Fibroblast of upper back skin (primary cell): ENCODE data around the gene DCAF16.
"Not testable (repeated sequence)": the region's sequence is repeated elsewhere in the genome, so short reads cannot be mapped to it uniquely, and the experiment has no call there.

ENCODE experiments used
- DNase-seq: peaks from one replicate; pipeline ENCODE4 v3.0.0-alpha.2; 2013

Gene DCAF16

DNA sequence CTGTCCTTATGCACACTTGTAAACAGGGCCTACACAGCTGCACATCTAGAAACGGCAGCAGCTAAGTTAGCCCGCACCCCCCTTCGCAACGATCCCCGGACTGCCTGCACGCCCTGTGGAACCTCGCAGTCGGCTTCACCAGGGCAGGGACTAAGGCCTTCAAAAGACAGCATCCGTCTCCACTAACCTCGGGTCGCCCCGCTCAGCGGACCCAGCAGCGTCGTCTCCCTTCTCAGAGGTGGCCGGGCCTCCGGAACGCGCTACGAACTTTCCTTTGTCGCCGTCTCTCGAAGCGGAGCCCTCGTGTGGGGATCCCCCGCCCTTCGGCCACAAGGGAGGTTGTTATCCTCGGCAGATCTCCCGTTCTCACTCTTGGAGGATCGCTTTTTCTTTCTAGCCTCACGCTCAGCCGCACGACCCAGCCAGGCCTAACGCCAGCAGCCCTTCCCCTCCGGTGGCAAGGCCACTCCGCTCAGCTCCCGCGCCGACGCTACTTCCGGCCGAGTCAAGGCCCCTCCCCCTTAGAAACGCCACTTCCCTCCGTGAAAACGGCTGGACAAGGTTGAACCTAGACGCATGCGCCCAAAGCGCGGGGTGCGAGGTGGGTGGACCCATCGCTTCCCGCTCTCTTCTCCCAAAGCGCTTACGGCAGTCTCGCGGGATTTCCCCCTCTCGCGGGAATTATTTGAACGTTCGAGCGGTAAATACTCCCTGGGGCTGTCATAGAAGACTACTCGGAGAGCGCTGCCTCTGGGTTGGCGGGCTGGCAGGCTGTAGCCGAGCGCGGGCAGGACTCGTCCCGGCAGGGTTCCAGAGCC lies at the start of gene DCAF16, which contains the start of gene NCAPG:
Gene DCAF16 (minus strand): TSS at position 498 of the 818 bp plus-strand sequence. CDS start 6,616 bp downstream, outside the sequence.
Gene NCAPG (plus strand): TSS at position 720 of the 818 bp plus-strand sequence. CDS start 99 bp downstream, outside the sequence.
- DNase-seq = peak; percentile 99

DNA sequence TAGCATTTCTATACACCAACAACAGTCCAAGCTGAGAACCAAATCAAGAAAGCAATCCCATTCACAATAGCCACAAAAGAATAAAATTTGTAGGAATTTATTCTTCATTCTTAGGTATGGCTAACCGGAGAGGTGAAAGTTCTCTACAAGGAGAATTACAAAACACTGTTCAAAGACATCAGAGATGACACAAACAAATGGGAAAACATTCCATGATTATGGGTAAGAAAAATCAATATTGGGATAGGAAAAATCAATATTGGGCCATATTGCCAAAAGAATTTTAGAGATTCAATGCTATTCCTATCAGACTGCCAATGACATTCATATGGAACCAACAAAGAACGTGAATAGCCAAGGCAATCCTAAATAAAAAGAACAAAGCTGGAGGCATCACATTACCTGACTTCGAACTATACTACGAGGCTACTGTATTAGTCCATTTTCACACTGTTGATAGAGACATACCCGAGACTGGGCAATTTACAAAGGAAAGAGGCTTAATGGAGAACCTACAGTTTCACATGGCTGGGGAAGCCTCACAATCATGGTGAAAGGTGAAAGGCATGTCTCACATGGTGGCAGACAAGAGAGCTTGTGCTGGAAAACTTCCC lies 49.3 kb upstream of the DCAF16 start:
- DNase-seq = no peak

DNA sequence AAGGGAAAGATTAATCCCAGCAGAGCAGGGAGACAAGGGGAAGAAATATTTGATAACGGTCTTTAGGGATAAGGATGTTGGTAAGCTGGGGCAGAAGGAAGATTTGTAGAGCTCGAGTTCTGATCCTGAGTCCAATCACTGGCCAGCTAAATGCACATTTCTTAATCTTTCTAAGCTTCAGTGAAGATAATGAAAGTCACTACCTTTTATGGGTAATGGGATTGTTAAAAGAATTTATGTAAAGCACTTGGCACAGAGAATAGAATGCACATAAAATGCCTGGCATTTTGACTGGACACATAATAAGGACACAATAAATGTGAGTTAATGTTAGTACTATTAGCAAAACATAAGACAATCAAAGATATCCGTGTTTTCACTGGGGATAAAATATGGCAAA lies 43.5 kb upstream of the DCAF16 start:
- peak; percentile 9 for DNase-seq

DNA sequence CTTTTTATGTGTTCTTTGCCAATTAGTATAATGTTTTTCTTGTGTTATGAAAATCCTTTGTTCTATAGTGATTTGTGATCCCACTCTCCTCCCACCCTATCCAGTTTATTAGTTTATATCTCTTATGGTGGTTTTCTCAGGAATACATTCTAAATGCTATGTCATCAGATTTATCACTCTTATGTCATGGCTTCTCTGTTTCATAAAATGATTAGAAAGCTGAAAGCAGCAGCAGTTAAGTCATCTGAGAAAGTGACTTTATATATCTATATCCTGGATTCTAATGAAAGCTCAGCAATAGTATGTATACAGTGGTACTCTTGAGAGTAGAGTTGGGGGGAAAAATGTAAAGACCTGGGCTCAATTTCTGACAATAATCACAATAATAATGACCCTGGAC lies 41.4 kb upstream of the DCAF16 start:
- no peak for DNase-seq

DNA sequence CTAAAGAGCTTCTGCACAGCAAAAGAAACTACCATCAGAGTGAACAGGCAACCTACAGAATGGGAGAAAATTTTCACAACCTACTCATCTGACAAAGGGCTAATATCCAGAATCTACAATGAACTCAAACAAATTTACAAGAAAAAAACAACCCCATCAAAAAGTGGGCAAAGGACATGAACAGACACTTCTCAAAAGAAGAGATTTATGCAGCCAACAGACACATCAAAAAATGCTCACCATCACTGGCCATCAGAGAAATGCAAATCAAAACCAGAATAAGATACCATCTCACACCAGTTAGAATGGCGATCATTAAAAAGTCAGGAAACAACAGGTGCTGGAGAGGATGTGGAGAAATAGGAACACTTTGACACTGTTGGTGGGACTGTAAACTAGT lies 39.7 kb upstream of the DCAF16 start:
- DNase-seq = not testable (repeated sequence)

DNA sequence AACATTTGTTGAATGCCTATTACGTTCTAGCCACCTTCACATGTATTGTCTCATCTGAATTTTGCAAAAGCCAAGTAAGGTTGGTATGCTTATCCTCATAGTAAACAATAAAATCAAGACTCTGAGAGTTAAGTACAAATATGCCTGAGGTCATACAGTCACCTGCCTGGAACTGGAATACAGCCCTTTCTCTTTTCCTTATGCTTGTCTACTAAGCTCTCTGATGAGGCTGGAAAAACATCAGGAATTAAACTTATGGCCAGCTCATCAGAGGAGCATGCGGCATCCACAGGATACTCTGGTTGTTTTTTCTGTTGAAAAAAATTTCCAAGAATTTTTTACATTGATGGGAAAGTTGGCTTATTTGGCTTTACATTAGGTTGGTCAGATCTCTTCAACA lies 35.7 kb upstream of the DCAF16 start:
- peak; percentile 47 for DNase-seq

DNA sequence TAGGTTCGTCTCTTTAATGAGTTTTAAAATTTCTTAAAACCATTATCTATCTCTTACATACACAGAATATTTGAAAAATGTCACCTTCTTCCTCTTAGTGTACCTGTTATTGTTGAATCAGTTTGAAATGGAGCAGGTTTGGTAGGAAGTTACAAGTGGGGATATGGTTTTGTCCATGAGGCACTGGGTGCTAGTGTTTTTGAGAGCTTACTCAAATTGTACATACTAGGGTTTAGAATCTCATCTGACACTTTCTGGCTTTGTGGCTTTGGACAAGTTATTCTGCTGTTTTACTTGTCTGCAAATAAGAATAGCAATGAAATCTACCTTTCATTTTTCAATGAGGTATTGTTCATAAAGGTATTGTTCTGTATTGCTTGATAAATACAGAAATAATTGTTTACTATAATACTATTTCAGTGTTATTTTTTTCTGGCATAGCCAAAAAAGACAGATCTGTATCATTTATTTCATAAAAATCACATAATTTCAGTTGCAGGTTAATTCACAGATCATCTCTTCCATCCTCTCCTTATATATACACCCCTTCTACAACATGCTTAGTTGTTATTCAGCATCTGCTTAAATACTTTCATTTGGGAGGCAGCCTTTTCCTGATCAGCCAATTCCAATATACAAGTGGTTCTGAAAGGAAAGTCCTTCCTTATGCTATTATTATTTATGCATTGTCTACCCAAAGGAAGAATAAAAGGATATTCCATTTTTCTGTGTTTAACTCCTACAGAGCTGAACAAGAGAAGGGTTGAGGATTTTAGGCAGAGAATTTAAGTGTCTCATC lies 13.5 kb upstream of the DCAF16 start:
- DNase-seq = no peak

DNA sequence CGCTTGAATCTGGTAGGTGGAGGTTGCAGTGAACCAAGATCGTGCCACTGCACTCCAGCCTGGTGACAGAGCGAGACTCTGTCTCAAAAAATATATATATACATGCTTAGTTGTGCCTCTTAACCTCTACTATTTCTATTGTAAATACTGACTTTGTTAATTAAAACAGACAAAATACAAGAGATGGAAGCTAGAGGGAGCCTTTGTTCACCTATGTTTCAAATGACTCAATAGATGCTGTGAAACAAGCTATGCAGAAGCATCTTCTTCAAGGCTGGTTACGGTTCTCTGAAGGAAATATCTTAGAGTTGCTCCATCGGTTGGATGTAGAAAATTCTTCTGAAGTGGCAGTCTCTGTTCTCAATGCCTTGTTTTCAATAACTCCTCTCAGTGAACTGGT lies 6.5 kb upstream of the DCAF16 start:
- DNase-seq = peak; percentile 76

DNA sequence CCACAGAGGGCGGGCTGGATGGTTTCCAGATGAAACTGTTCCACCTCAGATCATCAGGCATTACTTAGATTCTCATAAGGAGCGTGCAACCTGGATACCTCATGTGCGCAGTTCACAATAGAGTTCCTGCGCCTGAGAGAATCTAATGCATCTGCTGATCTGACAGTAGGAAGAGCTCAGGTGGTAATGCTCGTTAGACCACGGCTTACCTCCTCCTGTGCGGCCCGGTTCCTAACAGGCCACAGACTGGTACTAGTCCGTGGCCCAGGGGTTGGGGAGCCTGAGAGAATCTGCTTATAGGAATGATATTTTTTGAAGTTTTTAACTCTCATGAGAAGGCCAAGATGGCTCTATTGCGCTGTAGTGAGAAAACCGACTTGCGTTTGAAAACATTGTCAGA lies 5.6 kb upstream of the DCAF16 start:
- no peak for DNase-seq

DNA sequence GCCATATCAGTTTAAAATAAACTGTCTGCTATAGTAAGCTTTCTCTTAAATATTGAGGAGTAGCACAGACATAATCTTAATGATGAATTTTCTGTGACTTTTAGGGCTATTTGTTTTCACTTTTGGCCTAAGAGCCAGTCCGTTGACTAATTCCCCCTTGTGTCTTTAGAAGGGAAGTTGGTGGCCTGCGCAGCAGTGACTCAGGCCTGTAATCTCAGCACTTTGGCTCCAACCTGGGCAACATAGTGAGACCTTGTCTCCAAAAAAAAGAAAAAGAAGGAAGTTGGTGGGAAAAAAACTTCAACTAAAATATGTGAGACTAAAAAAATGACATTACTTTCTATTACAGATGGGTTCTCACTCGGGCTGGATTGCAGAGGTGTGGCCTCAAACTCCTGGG lies 3.6 kb upstream of the DCAF16 start:
- peak; percentile 35 for DNase-seq

DNA sequence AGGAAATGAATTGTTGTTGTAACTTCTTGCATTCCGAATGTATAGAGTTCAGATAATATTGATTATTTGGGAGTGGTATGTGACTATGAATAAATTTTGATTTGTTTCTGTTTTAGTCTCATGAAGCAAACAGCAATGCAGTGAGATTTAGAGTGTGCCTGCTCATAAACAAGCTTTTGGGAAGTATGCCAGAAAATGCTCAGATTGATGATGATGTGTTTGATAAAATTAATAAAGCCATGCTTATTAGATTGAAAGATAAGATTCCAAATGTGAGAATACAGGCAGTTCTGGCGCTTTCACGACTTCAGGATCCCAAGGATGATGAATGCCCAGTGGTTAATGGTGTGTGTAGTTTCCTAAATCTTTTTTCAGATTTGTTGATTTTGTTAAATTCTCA lies 2.2 kb upstream of the DCAF16 start:
- no peak for DNase-seq

DNA sequence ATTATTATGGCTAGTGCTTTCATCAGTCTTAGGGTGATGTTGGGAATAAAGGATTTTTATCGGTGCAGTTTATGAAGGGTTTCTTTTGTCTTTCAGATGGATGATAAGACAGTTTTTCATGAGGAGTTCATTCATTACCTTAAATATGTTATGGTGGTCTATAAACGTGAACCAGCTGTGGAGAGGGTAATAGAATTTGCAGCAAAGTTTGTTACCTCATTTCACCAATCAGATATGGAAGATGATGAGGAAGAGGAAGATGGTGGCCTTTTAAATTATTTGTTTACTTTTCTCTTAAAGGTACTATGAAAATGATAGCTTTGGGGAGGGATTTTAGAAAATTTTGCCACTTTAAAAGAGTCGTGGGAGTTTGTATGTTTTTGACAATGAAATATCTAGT lies 1.6 kb upstream of the DCAF16 start:
- DNase-seq = no peak

DNA sequence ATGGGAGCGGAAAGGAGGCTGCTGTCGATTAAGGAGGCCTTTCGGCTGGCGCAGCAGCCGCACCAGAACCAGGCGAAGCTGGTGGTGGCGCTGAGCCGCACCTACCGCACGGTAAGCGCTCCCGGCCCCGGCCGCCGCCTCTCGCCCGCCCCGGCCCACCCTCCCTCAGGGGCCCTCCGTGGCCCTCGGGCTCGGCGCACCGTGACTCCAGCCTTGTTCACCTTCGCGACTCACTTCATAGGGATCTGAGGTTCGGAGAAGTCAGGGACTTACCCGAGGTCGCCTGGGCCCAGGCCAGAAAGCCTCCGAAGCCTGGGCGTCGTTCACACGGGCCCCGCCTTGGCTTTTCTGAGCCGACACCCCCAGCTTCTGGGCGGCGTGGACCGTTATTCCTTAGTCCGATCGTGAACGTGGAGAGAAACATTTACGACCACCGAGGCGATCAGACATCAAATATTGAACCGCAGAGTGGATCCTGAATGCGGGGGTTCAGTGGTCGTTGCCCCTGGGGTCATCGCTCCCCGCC lies 584 bp upstream of the DCAF16 start:
- peak; percentile 13 for DNase-seq

DNA sequence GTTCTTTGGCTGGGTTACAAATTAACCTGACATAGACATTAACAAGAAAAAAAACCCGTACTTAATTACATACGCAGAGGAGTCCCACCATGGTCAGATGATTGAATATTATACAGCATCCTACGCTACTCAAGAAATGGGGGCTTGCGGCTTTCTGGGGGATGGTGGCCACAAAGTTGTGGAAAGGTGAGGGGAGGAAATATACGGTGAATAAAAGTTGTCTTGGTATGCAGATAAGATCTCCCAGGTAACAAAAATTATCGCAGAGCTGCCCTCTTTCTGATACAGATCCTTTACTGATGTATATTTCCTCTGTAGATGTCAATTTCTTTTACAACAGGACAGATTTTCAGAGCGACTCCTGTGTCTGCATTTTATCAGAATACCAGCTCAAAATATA lies 890 bp downstream of the DCAF16 start:
- DNase-seq = no peak

DNA sequence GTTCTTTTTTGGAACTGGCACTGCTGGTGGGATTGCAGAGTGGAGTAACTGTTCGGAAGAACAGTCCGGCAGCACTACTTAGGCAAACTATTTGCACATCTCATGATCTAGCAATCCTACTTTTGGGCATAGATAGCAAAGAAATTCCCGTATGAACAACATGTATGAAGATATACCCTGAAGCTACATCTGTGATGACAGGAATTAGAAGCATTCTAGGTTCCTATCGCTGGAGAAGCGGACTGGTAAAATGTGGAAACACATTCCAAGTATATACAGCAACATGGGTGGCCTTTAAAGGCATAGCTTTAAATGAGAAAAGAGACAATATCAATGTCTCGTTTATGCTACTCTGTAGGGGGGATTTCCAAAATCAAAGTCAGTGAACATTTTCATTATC lies 3.1 kb downstream of the DCAF16 start:
- peak; percentile 37 for DNase-seq

DNA sequence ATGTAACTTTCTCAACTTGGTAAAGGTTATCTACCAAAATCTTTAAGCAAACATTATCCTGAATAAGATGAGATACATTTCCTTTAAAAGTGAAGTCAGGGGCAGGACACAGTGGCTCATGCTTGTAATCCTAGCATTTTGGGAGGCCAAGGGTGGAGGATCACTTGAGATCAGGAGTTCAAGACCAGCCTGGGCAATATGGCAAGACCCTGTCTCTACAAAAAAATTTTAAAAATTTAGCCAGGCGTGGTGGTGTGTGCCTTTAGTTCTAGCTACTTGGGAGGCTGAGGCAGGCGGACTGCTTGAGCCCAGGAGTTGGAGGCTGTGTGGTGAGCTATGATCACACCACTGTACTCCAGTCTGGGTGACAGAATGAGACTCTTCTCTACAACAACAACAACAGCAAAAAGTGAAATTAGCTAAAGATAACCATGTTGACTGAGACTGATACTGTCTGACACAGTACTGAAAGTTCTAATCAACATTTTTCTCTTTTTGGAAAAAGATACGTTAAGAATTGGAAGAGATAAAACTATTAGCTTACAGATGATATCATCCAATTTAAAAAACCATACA lies 4.9 kb downstream of the DCAF16 start:
- DNase-seq = no peak

DNA sequence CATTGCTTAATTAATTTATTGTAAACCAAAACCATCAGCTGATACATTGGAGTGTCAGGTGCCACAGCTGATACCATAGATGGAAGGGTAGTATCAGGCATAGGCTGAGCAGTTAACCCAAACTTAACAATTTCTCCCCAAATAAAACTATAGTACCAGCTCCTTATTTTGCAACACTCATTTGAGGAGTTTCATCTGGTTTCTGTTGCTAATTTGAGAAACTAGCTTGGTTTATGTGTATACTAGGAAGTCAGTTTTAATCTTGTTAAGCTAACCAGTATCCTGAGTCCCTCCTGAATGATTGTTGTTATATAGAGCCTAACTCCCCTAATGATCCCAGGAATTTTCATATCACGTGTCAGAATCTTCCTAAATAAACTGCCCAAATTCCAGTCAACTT lies 12.7 kb downstream of the DCAF16 start:
- no peak for DNase-seq

DNA sequence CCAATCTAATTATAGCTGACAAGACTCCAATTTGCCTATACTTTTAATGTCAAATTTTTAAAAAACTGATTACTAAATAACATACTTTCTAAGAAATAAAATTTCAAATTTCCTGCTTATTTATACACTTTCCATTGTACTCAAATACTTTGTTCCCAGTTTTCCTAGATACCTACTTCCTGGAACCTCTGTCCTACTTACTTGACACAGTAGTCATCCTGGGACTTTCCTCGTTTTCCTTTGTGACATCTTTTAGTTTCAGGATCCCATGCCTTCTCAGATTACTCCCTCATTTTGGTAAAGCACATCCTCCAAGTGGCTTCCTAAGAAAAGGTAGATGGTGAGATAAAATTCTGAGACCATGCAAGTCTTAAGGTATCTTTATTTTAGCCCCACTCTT lies 15.8 kb downstream of the DCAF16 start:
- no peak for DNase-seq

DNA sequence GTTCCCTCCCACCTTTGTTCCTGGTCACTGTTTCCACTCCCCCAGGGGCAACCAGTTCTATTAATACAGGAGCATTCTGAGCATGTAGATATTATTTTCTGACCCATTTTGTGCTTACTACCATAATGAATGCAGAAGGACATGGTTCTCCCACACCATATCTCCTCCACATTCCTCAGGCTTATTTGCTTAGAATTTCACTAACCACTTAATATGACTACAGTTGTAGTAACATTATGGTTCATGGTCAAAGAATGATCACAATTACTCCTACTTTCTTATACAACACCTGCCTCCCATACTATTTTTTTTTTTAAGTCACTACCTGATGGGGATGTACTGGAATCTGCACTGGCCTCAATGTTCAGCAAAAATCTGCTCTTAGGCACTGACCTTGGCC lies 21.6 kb downstream of the DCAF16 start:
- no peak for DNase-seq

DNA sequence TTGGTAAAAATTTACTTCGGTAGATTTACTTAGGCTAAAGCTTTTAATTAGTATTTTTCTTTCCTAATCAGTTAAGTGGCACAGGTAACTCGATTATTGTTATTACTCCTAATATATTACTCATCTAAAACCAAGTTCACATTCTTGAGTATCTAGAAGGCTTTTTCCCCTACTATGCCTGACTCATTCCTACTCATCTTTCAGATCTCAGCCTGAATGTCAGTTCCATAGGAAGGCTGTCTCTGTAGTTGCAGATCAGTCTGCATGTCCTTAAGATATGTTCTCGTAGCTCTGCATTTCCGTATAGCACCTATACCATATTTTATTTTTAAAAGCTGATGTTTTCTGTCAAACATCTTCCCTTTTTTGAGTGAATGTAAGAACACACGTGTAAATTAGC lies 23.2 kb downstream of the DCAF16 start:
- DNase-seq = peak; percentile 41

DNA sequence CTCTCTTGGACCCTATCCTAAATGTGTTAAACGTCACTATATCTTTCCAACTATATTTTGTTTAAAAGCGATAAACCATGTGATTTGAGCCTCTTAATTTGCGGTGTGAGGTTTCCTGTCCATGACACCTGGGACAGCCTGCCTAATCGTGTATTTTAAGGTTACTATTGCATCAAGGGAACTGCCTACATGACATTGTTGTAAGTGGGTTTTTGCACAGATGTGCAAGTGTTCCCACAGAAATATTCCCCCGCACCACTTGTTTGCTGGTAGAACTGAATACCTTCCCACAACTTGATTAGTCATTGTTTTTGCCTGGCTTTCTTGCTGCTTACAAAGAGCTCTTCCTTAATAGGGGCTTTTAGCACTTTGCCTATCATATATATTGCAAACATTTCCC lies 24.0 kb downstream of the DCAF16 start:
- DNase-seq = no peak

DNA sequence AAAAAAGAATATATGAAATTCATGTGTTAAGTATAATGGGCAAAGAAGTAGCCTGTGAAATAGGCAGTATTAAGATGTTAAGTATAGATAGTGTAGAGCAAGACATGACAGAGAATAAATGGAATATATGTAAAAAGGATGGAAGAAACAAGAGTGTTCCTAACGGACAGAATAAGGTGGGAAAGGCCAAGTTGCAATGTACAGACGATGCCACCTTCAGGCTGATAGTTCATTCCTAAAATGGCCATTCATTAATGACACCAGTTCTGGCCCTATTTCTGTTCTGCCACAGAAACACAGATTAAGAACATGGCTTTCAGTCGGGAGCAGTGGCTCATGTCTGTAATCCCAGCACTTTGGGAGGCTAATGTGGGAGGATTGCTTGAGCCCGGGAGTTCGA lies 24.7 kb downstream of the DCAF16 start:
- no peak for DNase-seq
